ENCODE data around the gene KRTAP26-1. TPM values are rescaled to one million over a fixed set of nuclear protein-coding genes. Genes with fewer than 3 reads are reported as not detected.

Gene KRTAP26-1
- total RNA-seq, 1 donor from 2014 or later, result not detected

GRCh38 chr21:30282850-30283249 is 37.3 kb downstream of the KRTAP26-1 start, which contains the start of gene KRTAP24-1:
TSS of gene KRTAP24-1 (minus strand) at chr21:30282950. CDS start at chr21:30282932, 18 bp downstream.
- H3K4me2 ChIP-seq (ENCODE audit: low read length), result no peak within 1 kb of the TSS
- H3K36me3 ChIP-seq (ENCODE audit: insufficient read depth, low read length), result no peaks in the 10 kb centered on the region
- no peaks in the 10 kb centered on the region for H3K9me3 Mint-ChIP-seq (ENCODE audit: unreplicated experiment)
- no peak within 1 kb of the TSS for H3K27ac Mint-ChIP-seq (ENCODE audit: unreplicated experiment)
- no peaks in the 10 kb centered on the region for H3K4me1 Mint-ChIP-seq (ENCODE audit: low read depth, unreplicated experiment)
- peaks cover under 1% of the 10 kb centered on the region for H3K27me3 Mint-ChIP-seq (ENCODE audit: low read depth, unreplicated experiment)
- no peak within 1 kb of the TSS for H2AFZ ChIP-seq (ENCODE audit: low read depth, low read length)
- no peaks in the 10 kb centered on the region for H3K9me3 ChIP-seq (ENCODE audit: insufficient read depth, low read depth, low read length)
- no peak within 1 kb of the TSS for H3K9ac ChIP-seq (ENCODE audit: low read length)
- FAIRE-seq (no peak), DNase-seq (ENCODE audit: low read depth) (no peak)
- H3K27me3 ChIP-seq (ENCODE audit: insufficient read depth, low read length), result no peaks in the 10 kb centered on the region
- H3K4me3 Mint-ChIP-seq (ENCODE audit: unreplicated experiment), result no peak within 1 kb of the TSS
- no peaks in the 10 kb centered on the region for H3K4me1 ChIP-seq (ENCODE audit: insufficient read depth, low read length)
- no peaks in the 10 kb centered on the region for H4K20me1 ChIP-seq (ENCODE audit: insufficient read depth, low read length)
- H3K27ac ChIP-seq (ENCODE audit: low read depth, low read length), result no peak within 1 kb of the TSS
- H3K4me3 ChIP-seq (ENCODE audit: insufficient read depth, low read depth, low read length), result no peak within 1 kb of the TSS
- no peak for TF ChIP-seq EZH2 (IDR thresholded peaks at IDR 0.05; ENCODE audit: insufficient read depth, low read length)
- no peak for TF ChIP-seq CTCF (IDR thresholded peaks at IDR 0.05; ENCODE audit: insufficient read depth, low read depth, low read length)
- H3K79me2 ChIP-seq (ENCODE audit: insufficient read depth, low read length), result no peaks in the 10 kb centered on the region
- no peaks in the 10 kb centered on the region for H3K36me3 Mint-ChIP-seq (ENCODE audit: low read depth, unreplicated experiment)

GRCh38 chr21:30271611-30272010 is 48.5 kb downstream of the KRTAP26-1 start:
- Histone ChIP-seq H4K20me1 (ENCODE audit: insufficient read depth, low read length) (no peaks in the 10 kb centered on the region), H3K36me3 (ENCODE audit: insufficient read depth, low read length) (no peaks in the 10 kb centered on the region), H2AFZ (ENCODE audit: low read depth, low read length) (no peak overlapping the region), H3K4me3 (ENCODE audit: insufficient read depth, low read depth, low read length) (no peak overlapping the region), H3K4me2 (ENCODE audit: low read length) (no peak overlapping the region), H3K9me3 (ENCODE audit: insufficient read depth, low read depth, low read length) (no peaks in the 10 kb centered on the region), H3K79me2 (ENCODE audit: insufficient read depth, low read length) (no peaks in the 10 kb centered on the region), H3K4me1 (ENCODE audit: insufficient read depth, low read length) (no peaks in the 10 kb centered on the region), H3K27ac (ENCODE audit: low read depth, low read length) (no peak overlapping the region), H3K27me3 (ENCODE audit: insufficient read depth, low read length) (no peaks in the 10 kb centered on the region), H3K9ac (ENCODE audit: low read length) (no peak overlapping the region)
- DNase-seq (ENCODE audit: low read depth) (no peak), FAIRE-seq (no peak)
- no peak overlapping the region for H3K27ac Mint-ChIP-seq (ENCODE audit: unreplicated experiment)
- H3K4me3 Mint-ChIP-seq (ENCODE audit: unreplicated experiment), result no peak overlapping the region
- no peaks in the 10 kb centered on the region for H3K36me3 Mint-ChIP-seq (ENCODE audit: low read depth, unreplicated experiment)
- TF ChIP-seq CTCF (IDR thresholded peaks at IDR 0.05; ENCODE audit: insufficient read depth, low read depth, low read length) (no peak), EZH2 (IDR thresholded peaks at IDR 0.05; ENCODE audit: insufficient read depth, low read length) (no peak)
- H3K9me3 Mint-ChIP-seq (ENCODE audit: unreplicated experiment), result peaks cover 2% of the 10 kb centered on the region
- H3K27me3 Mint-ChIP-seq (ENCODE audit: low read depth, unreplicated experiment), result no peaks in the 10 kb centered on the region
- H3K4me1 Mint-ChIP-seq (ENCODE audit: low read depth, unreplicated experiment), result peaks cover 1% of the 10 kb centered on the region

GRCh38 chr21:30271156-30271555 is 49.0 kb downstream of the KRTAP26-1 start:
- Histone ChIP-seq H3K36me3 (ENCODE audit: insufficient read depth, low read length) (no peaks in the 10 kb centered on the region), H3K9me3 (ENCODE audit: insufficient read depth, low read depth, low read length) (no peaks in the 10 kb centered on the region), H2AFZ (ENCODE audit: low read depth, low read length) (no peak overlapping the region), H3K4me2 (ENCODE audit: low read length) (no peak overlapping the region), H4K20me1 (ENCODE audit: insufficient read depth, low read length) (no peaks in the 10 kb centered on the region), H3K9ac (ENCODE audit: low read length) (no peak overlapping the region), H3K4me1 (ENCODE audit: insufficient read depth, low read length) (no peaks in the 10 kb centered on the region), H3K79me2 (ENCODE audit: insufficient read depth, low read length) (no peaks in the 10 kb centered on the region), H3K27me3 (ENCODE audit: insufficient read depth, low read length) (no peaks in the 10 kb centered on the region), H3K4me3 (ENCODE audit: insufficient read depth, low read depth, low read length) (no peak overlapping the region), H3K27ac (ENCODE audit: low read depth, low read length) (no peak overlapping the region)
- FAIRE-seq (no peak), DNase-seq (ENCODE audit: low read depth) (no peak)
- no peak overlapping the region for H3K4me3 Mint-ChIP-seq (ENCODE audit: unreplicated experiment)
- H3K27ac Mint-ChIP-seq (ENCODE audit: unreplicated experiment), result no peak overlapping the region
- TF ChIP-seq CTCF (IDR thresholded peaks at IDR 0.05; ENCODE audit: insufficient read depth, low read depth, low read length), result no peak
- no peak for TF ChIP-seq EZH2 (IDR thresholded peaks at IDR 0.05; ENCODE audit: insufficient read depth, low read length)
- peaks cover 1% of the 10 kb centered on the region for H3K4me1 Mint-ChIP-seq (ENCODE audit: low read depth, unreplicated experiment)
- peaks cover 2% of the 10 kb centered on the region for H3K9me3 Mint-ChIP-seq (ENCODE audit: unreplicated experiment)
- H3K27me3 Mint-ChIP-seq (ENCODE audit: low read depth, unreplicated experiment), result no peaks in the 10 kb centered on the region
- H3K36me3 Mint-ChIP-seq (ENCODE audit: low read depth, unreplicated experiment), result no peaks in the 10 kb centered on the region
